Activated T-helper 9 cell treated with anti-CD3 and anti-CD28 coated beads, Interleukin-2, amount 50 U/mL, for 16 hours (primary cell): ENCODE data around the gene RNF4.
A peak's percentile ranks its signal among the peaks of the same experiment; 100 is the strongest.
"Not testable (repeated sequence)": the region's sequence is repeated elsewhere in the genome, so short reads cannot be mapped to it uniquely, and the experiment has no call there.

Experiments
- DNase-seq: peaks from one replicate; pipeline ENCODE4 v3.0.0-alpha.2; 2020; ENCODE audit warnings: low read depth

RNF4 gene, protein sequence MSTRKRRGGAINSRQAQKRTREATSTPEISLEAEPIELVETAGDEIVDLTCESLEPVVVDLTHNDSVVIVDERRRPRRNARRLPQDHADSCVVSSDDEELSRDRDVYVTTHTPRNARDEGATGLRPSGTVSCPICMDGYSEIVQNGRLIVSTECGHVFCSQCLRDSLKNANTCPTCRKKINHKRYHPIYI

DNA sequence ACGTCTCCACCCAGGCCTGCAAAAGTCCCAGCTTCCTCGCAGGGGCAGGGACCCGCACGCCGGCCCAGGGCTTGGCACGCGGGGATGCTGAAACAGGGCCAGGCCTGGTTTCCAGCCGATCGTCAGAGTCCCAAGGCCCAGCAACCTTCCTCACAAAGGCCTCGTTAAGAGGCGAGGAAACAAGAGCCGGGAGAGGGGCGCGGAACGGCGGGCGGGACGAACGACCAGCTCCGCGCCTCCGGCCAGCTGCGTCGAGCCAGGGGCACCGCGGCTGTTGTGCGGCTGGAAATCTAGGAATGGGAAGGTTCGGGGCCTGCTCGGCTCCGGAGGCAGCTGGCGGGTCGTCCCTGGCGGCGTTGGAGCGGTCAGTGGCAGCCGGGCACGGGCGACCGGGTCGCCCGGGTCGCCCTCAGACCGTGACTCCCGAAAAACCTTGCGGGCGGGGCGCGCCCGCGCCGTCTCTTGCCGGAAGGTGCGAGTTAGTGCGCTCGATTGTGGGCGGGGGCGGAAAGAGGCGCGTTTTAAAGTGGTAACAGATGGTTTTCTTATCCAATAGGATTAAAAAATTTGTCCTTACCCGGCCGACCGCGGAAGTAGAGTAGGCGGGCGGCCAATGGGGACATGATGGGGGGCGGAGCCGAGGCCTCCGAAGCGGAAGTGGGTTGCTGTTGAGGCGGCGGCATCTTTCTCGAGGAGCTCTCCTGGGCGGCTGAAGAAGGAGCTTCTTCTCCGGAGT is at the start of gene RNF4:
TSS of gene RNF4 (plus strand) at position 651 of the 736 bp plus-strand sequence. CDS start 21,388 bp downstream, outside the sequence.
- DNase-seq = peak; percentile 93

DNA sequence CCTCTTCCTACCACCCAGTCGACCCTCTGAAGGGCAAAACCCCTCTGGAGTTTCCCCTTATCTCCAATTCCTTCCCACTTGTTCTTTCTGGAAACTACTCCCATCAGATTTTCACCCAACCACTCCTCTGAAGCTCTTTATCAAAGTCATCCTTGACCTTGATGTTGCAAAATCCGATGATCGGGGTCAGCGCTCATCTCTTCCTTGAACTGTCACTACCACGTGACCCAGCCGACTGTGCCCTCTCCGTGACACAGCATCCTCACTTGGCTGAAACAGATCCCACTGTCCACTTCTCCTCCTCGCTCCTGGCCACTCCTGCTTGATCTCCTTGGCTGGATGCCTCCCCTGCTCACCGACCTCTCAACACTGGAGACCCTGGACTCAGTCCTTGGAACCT is 49.1 kb upstream of the RNF4 start:
- DNase-seq = no peak

- DNase-seq = no peak
Measured at GRCh38 chr4:2421928-2422327, 47.0 kb upstream of the RNF4 start.

- DNase-seq = no peak
Measured at GRCh38 chr4:2423066-2423465, 45.8 kb upstream of the RNF4 start.

GRCh38 chr4:2423695-2424094 is 45.2 kb upstream of the RNF4 start:
- no peak for DNase-seq

DNA sequence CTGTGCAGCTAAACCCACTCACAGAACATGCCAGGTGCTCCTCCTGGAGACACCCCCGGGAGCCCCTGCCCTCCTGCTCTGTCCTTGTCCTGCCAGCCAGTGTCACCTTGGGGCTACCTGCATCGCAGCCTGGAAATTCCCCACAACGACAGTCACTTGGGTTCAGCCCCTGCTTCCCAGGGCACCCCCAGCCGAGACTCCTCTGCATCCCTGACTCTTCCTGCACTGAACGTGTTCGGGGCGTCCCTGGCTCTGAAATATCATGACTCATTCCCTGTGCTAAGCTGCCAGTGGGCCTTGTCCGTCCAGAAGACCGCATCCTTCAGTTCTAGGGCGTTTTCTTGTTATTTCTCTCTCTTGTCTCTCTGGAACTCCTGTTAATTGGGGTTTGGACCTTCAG is 44.3 kb upstream of the RNF4 start:
- no peak for DNase-seq

DNA sequence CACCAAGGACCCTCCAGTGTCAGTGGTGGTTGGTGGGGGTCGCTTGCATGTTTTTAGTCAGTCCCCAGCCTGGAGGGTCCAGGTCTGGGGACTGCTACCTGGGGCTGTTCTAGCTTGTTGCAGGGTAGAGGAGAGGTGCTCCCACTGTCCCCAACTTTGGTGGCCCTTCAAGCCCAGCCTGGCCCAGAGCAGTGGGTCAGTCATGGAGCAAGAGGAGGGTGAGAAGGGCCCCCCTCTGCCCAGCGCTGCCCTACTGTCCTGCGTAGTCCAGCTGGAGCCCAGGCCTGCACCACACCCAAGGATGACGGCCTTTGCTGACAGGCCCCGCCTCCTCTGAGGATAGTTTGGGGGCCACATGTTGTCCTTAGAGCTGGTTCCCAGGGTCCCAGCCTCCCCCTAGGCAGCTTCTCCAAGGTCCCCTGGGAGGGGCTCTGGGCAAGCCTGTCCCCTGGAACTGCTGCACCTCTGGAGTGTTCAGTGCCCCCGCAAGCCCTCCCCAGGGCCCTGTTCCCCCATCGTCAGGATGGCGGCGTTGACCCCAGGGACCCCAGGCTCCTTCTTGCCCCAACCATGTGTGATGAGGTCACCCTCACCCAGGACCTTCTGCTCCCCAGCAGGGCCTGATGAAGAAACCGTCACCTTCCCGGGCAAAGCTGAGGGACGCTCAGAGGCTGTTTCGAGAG is 43.4 kb upstream of the RNF4 start:
- DNase-seq = no peak

DNA sequence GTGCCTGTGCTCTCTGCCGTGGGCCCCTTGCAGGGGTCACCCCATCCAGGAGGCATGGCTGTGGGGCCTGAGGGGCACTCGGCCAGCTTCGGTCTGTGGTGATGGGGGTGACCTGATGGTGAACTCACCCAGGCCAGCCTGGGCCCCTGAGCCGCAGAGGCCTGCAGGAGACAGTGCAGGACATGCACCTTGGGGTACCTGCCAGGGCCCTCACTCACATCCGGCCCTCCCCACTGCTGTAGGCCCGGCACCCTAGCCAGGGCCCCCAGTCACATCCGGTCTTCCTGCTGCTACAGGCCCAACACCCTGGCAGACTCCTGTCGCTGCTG is 42.9 kb upstream of the RNF4 start:
- DNase-seq = no peak

- no peak for DNase-seq
Measured at GRCh38 chr4:2426711-2427275, 42.1 kb upstream of the RNF4 start.

DNA sequence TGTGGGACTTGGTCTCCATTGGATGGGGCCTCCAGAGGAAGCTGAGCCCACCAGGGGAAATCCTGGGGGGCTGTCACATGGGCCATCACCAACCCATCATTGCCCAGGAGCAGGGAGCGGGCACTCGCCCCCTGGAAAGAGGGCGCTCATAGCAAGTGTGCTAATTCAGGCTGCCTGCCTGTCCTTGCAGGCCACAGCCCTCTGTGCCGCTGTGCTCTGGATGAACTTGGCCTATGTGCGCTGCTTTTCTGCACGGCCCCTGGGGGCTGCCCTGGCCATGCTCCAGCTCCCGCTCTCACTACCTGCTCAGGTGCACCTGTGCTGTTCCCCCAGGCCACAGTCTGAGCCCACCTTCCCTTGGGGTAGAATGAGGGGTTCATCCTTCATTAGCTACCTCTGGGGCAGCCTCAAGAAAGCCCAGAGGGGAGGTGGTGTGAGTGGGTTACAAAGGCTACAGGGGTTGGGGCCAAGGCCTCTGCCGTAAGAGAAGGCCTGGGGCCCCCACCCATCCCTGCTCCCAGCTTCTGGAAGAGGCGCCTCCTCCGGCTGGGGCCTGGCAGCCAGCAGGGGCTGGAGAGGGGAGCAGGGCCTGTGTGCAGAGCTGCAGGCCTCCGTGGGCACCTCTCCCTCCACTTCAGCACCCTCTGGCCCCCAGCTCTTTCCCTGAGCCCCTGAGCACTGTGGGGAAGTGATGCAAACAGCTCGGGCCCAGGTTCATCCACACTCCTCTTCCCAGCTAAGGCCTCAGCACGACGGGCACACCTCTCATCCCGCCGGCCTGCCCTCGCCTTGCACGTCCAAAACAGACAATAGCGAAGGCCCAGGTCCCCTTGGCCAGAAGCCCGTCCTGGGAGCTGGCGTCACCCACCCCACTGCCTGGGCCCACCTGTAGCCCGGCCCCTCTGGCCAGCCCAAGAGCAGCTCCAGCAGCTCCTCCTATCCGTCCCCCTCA is 41.2 kb upstream of the RNF4 start:
- DNase-seq = no peak

GRCh38 chr4:2428496-2429213 is 40.3 kb upstream of the RNF4 start:
- no peak for DNase-seq

DNA sequence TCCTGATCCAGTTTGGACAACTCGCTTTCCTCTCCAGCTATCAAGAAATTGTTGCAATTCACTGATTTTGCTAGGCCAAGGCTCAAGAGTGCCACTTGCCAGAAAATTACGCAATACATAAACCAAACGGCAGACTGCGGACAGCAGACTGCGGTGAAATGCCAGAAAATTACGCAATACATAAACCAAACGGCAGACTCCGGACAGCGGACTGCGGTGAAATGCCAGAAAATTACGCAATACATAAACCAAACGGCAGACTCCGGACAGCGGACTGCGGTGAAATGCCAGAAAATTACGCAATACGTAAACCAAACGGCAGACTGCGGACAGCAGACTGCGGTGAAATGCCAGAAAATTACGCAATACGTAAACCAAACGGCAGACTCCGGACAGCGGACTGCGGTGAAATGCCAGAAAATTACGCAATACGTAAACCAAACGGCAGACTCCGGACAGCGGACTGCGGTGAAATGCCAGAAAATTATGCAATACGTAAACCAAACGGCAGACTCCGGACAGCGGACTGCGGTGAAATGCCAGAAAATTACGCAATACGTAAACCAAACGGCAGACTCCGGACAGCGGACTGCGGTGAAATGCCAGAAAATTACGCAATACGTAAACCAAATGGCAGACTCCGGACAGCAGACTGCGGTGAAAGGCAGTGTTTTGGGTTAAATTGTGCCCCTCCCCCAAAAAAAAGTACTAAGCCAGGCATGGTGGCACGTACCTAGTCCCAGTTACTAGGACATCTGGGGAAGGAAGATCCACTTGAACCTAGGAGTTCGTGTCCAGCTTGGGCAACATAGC is 38.8 kb upstream of the RNF4 start:
- not testable (repeated sequence) for DNase-seq

DNA sequence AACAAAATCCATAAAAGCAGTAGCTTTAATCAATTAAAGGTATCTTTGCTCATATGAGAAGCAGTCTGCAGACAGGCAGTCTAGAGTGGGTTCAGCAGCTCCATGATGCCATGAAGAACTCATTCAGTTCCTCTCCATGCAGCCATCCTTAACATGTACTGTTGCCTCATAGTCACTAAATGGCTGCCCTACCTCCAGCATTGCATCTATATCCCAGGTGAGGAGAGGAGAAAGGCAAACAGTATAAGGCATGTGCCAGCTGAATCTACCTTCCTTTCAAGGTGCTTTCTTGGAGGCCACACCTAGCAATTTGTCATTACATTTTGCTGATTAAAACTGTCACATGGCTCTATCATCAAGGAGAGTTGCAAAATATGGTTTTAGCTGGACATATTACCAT is 36.9 kb upstream of the RNF4 start:
- DNase-seq = no peak

GRCh38 chr4:2432991-2433530 is 35.8 kb upstream of the RNF4 start:
- no peak for DNase-seq

DNA sequence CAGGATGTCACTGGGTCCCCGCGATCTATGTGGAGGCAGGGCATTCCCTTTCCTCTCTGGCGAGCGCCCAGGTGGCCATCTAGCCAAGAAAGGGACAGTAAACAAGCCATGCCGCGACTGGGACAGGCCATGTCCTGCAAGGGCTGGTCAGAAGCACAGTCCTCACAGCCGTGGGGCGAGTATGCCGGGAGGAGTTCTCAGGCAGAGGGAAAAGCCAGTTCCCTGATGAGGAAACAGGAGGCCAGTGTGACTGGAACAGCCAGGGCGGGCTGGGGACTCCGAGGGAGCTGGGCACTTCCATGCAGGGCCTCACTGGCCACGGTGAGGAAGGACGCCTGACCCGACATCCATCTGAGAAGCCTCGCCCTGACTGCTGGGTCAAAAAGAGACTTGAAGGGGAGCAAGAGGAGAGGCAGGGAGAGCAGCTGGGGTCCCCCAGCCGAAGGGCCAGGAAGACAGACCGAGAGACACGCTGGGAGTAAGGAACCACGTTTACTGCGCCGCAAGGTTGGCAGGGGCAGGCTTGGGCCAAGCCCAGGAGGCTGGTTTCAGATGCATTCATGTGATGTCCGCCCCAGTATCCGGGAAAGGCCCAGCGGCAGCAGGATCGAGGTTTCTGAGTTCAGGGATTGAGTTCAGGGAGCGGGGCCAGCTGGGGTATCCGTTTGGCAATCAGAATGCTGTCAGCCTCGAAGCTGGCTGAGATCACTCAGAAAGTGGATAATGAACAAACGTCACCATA is 35.1 kb upstream of the RNF4 start:
- no peak for DNase-seq

DNA sequence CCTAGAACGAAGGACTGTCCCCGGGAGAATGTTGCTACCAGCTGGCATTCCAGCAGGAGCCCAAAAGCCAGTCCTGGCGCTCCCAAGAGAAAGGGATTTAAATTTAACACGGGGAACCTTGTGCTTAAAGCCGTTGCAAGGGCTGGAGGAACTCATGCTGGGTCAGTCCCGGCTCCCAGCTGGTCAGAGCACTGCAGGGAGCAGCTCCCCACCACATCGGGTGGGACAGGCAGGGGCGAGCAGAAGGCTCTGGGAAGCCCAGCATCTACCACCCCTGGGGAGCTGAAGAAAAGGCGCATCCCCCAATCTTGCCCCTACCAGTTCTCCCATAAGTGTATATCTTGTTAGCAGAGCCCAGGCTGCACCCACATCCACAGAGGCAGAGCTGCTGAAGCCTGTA is 34.5 kb upstream of the RNF4 start:
- DNase-seq = no peak

DNA sequence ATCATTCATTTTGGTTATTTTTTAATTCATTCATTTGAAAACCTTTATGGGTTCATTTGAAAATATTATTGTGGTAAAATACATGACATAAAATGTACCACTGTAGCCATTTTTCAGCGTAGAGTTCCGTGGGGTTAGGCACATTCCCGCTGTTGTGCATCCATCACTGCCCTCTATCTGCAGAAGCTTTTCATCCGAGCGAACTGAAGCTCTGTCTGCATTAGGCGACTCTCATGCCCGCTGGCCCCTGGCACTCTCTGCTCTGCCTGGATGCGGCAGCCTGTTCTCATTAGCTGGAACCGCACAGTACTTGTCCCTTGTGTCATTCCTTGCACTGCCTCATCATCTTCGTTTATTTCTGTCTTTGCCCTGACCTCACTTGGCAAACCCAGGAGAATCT is 32.6 kb upstream of the RNF4 start:
- no peak for DNase-seq

- no peak for DNase-seq
Measured at GRCh38 chr4:2436761-2437474, 32.0 kb upstream of the RNF4 start.
